Measurements from ENCODE around the gene DUSP22. TPM values are rescaled to one million over a fixed set of nuclear protein-coding genes. Genes with fewer than 3 reads are reported as not detected.
"Not testable (repeated sequence)": the region's sequence is repeated elsewhere in the genome, so short reads cannot be mapped to it uniquely, and the experiment has no call there.

Gene DUSP22
- total and polyA plus RNA-seq, 4 donors, result 9.5 to 31.0 (median 20.1) TPM

GRCh38 chr6:324116-324728 is 31.9 kb downstream of the DUSP22 start:
- WGBS, result 90% methylated on average over 19 of the region's 19 CpGs
- Histone ChIP-seq H3K27ac (ENCODE audit: low read depth in 1 of 2, low read length in 2 of 2) (no peak overlapping the region), H3K4me3 (ENCODE audit: low read depth in 1 of 3, low read length in 3 of 3) (no peak overlapping the region), H3K9ac (ENCODE audit: low read depth in 1 of 2, low read length in 2 of 2) (no peak overlapping the region), H3K27me3 (ENCODE audit: control insufficient read depth in 4 of 4, insufficient read depth in 4 of 4, low read length in 3 of 4) (no peaks in the 10 kb centered on the region), H3K4me1 (ENCODE audit: control insufficient read depth in 4 of 4, insufficient read depth in 4 of 4, low read length in 3 of 4) (no peaks in the 10 kb centered on the region), H3K9me3 (ENCODE audit: control insufficient read depth in 4 of 4, low read length in 3 of 4) (no peaks in the 10 kb centered on the region), H3K36me3 (ENCODE audit: control insufficient read depth in 4 of 4, insufficient read depth in 3 of 4, low read depth in 1 of 4, low read length in 3 of 4) (no peaks in the 10 kb centered on the region)
- TF ChIP-seq TAF1 (conservative IDR thresholded peaks at IDR 0.05) (no peak), YY1 (IDR thresholded peaks at IDR 0.05) (no peak), REST (IDR thresholded peaks at IDR 0.05) (no peak), SP1 (IDR thresholded peaks at IDR 0.05) (no peak), ZBTB33 (IDR thresholded peaks at IDR 0.05) (no peak), FOXA2 (IDR thresholded peaks at IDR 0.05) (no peak), EGR1 (IDR thresholded peaks at IDR 0.05; ENCODE audit: low read depth in 2 of 2) (no peak), RXRA (IDR thresholded peaks at IDR 0.05) (no peak), CTCF (IDR thresholded peaks at IDR 0.05; ENCODE audit: low read depth, low read length, missing input control) (no peak)
- DNase-seq (ENCODE audit: low spot score), result no peak

- no peaks in the 10 kb centered on the region for H3K4me1 ChIP-seq (ENCODE audit: control insufficient read depth in 4 of 4, insufficient read depth in 4 of 4, low read length in 3 of 4)
- H3K27ac ChIP-seq (ENCODE audit: low read depth in 1 of 2, low read length in 2 of 2), result no peak overlapping the region
- no peak overlapping the region for H3K4me3 ChIP-seq (ENCODE audit: low read depth in 1 of 3, low read length in 3 of 3)
- TF ChIP-seq FOXA1 (IDR thresholded peaks at IDR 0.05) (no peak), ATF3 (IDR thresholded peaks at IDR 0.05) (no peak), RXRA (IDR thresholded peaks at IDR 0.05) (no peak), ZBTB33 (IDR thresholded peaks at IDR 0.05) (no peak), NR2F2 (IDR thresholded peaks at IDR 0.05) (no peak), RAD21 (IDR thresholded peaks at IDR 0.05) (no peak), TAF1 (conservative IDR thresholded peaks at IDR 0.05) (no peak)
- H3K27me3 ChIP-seq (ENCODE audit: control insufficient read depth in 4 of 4, insufficient read depth in 4 of 4, low read length in 3 of 4), result no peaks in the 10 kb centered on the region
- no peak overlapping the region for H3K9ac ChIP-seq (ENCODE audit: low read depth in 1 of 2, low read length in 2 of 2)
- no peaks in the 10 kb centered on the region for H3K36me3 ChIP-seq (ENCODE audit: control insufficient read depth in 4 of 4, insufficient read depth in 3 of 4, low read depth in 1 of 4, low read length in 3 of 4)
- DNase-seq (ENCODE audit: low spot score), result no peak
- WGBS, result 91% methylated on average over 11 of the region's 11 CpGs
- no peaks in the 10 kb centered on the region for H3K9me3 ChIP-seq (ENCODE audit: control insufficient read depth in 4 of 4, low read length in 3 of 4)
Observed at GRCh38 chr6:324729-325125, 32.4 kb downstream of the DUSP22 start.

GRCh38 chr6:325161-325860 is 33.0 kb downstream of the DUSP22 start:
- not testable (repeated sequence) for H3K27ac ChIP-seq (ENCODE audit: low read depth in 1 of 2, low read length in 2 of 2); H3K4me1 ChIP-seq (ENCODE audit: control insufficient read depth in 4 of 4, insufficient read depth in 4 of 4, low read length in 3 of 4); H3K9me3 ChIP-seq (ENCODE audit: control insufficient read depth in 4 of 4, low read length in 3 of 4); H3K36me3 ChIP-seq (ENCODE audit: control insufficient read depth in 4 of 4, insufficient read depth in 3 of 4, low read depth in 1 of 4, low read length in 3 of 4); H3K27me3 ChIP-seq (ENCODE audit: control insufficient read depth in 4 of 4, insufficient read depth in 4 of 4, low read length in 3 of 4); DNase-seq (ENCODE audit: low spot score); H3K4me3 ChIP-seq (ENCODE audit: low read depth in 1 of 3, low read length in 3 of 3); H3K9ac ChIP-seq (ENCODE audit: low read depth in 1 of 2, low read length in 2 of 2)
- 87% methylated on average over 16 of the region's 16 CpGs for WGBS

- 74% methylated on average over 9 of the region's 9 CpGs for WGBS
- H3K9me3 ChIP-seq (ENCODE audit: control insufficient read depth in 4 of 4, low read length in 3 of 4); H3K27ac ChIP-seq (ENCODE audit: low read depth in 1 of 2, low read length in 2 of 2); H3K36me3 ChIP-seq (ENCODE audit: control insufficient read depth in 4 of 4, insufficient read depth in 3 of 4, low read depth in 1 of 4, low read length in 3 of 4); H3K4me3 ChIP-seq (ENCODE audit: low read depth in 1 of 3, low read length in 3 of 3); DNase-seq (ENCODE audit: low spot score); H3K4me1 ChIP-seq (ENCODE audit: control insufficient read depth in 4 of 4, insufficient read depth in 4 of 4, low read length in 3 of 4); H3K27me3 ChIP-seq (ENCODE audit: control insufficient read depth in 4 of 4, insufficient read depth in 4 of 4, low read length in 3 of 4); H3K9ac ChIP-seq (ENCODE audit: low read depth in 1 of 2, low read length in 2 of 2): not testable (repeated sequence)
Observed at GRCh38 chr6:326066-326465, 33.8 kb downstream of the DUSP22 start.
